IMR-90 (cell line): ENCODE results near the gene LLCFC1. TPM values are rescaled to one million over a fixed set of nuclear protein-coding genes. Genes with fewer than 3 reads are reported as not detected.

Experiments
- ATAC-seq: fragments of 200-7000 bp; cut with Tn5 transposase; 2 replicates; pipeline ENCODE4 v1.9.1; 2020; ENCODE audit warnings: low read depth, mild to moderate bottlenecking, moderate library complexity
- BruUV-seq: library from RNA; stranded (reverse); fragments of 400-500 nt; replicated peaks from 2 replicates; lab custom pipeline; 2021; lab: Mats Ljungman, UMichigan
- CTCF ChIA-PET: fragments of 300-600 bp; formaldehyde crosslinking; extraction: SDS; loops from one replicate; lab custom pipeline; 2021; ENCODE audit warnings: antibody characterized with exemption; lab: Yijun Ruan, JAX
- POLR2A ChIA-PET: fragments of 300-600 bp; sonication (Branson Sonifier 250); formaldehyde crosslinking; loops from one replicate; lab custom pipeline; 2022; ENCODE audit warnings: antibody characterized with exemption; ENCODE audit not compliant: unreplicated experiment; lab: Charles Lee
- DNase-seq: peaks from one replicate; pipeline ENCODE4 v3.0.0; 2013
- H2AFZ ChIP-seq: replicated peaks from 2 replicates; pipeline ENCODE3; 2013; ENCODE audit warnings: low read length, mild to moderate bottlenecking; ENCODE audit not compliant: poor library complexity
- H2AK5ac ChIP-seq: 2 replicates; pipeline ENCODE4 v1.6.1; 2013; ENCODE audit warnings: low read depth, low read length, inconsistent platforms
- H2AK9ac ChIP-seq: replicated peaks from 2 replicates; pipeline ENCODE3; 2013; ENCODE audit warnings: mild to moderate bottlenecking, low read depth, low read length, moderate library complexity; ENCODE audit not compliant: poor library complexity
- H2BK120ac ChIP-seq: 2 replicates; pipeline ENCODE4 v1.6.1; 2013; ENCODE audit warnings: low read depth, low read length, inconsistent platforms
- H2BK15ac ChIP-seq: 3 replicates; pipeline ENCODE4 v1.6.1; 2013; ENCODE audit warnings: low read depth, low read length, inconsistent platforms
- H2BK20ac ChIP-seq: 2 replicates; pipeline ENCODE4 v1.6.1; 2013; ENCODE audit warnings: low read depth, mild to moderate bottlenecking, inconsistent platforms, low read length, moderate library complexity
- H2BK5ac ChIP-seq: 2 replicates; pipeline ENCODE4 v1.6.1; 2013; ENCODE audit warnings: mild to moderate bottlenecking, low read depth, low read length, inconsistent platforms; ENCODE audit not compliant: poor library complexity, severe bottlenecking
- H3K14ac ChIP-seq: replicated peaks from 2 replicates; pipeline ENCODE4 v1.6.1; 2013; ENCODE audit warnings: low read depth, low read length, inconsistent platforms
- H3K18ac ChIP-seq: 2 replicates; pipeline ENCODE4 v1.6.1; 2013; ENCODE audit warnings: low read depth, low read length, control low read depth
- H3K23ac ChIP-seq: 2 replicates; pipeline ENCODE4 v1.6.1; 2013; ENCODE audit warnings: low read depth, low read length, inconsistent platforms
- H3K27ac ChIP-seq: 2 replicates; pipeline ENCODE4 v1.5.1; 2013; ENCODE audit warnings: mild to moderate bottlenecking, control low read depth, low read length; ENCODE audit not compliant: insufficient read depth
- H3K27me3 ChIP-seq: 2 replicates; pipeline ENCODE4 v1.6.1; 2013; ENCODE audit warnings: low read length; ENCODE audit not compliant: control insufficient read depth, insufficient read depth
- H3K36me3 ChIP-seq: 2 replicates; pipeline ENCODE4 v1.6.1; 2013; ENCODE audit warnings: low read length, mixed read lengths; ENCODE audit not compliant: control insufficient read depth, insufficient read depth
- H3K4ac ChIP-seq: 2 replicates; pipeline ENCODE4 v1.6.1; 2013; ENCODE audit warnings: low read depth, low read length, inconsistent platforms
- H3K4me1 ChIP-seq: 2 replicates; pipeline ENCODE4 v1.6.1; 2013; ENCODE audit warnings: low read length, mixed read lengths; ENCODE audit not compliant: control insufficient read depth, insufficient read depth
- H3K4me2 ChIP-seq: 2 replicates; pipeline ENCODE4 v1.6.1; 2013; ENCODE audit warnings: low read depth, mild to moderate bottlenecking, control low read depth, low read length, moderate library complexity
- H3K4me3 ChIP-seq: 2 replicates; pipeline ENCODE4 v1.5.1; 2013; ENCODE audit warnings: low read depth, mild to moderate bottlenecking, control low read depth, low read length, moderate library complexity; ENCODE audit not compliant: insufficient read depth
- H3K56ac ChIP-seq: 2 replicates; pipeline ENCODE4 v1.6.1; 2013; ENCODE audit warnings: low read length, inconsistent platforms; ENCODE audit not compliant: insufficient read depth; ENCODE audit errors: extremely low read depth
- H3K79me1 ChIP-seq, 2 experiments: 2 replicates each; pipeline ENCODE4 v1.6.1; 2013; ENCODE audit warnings: low read length in 2 of 2, inconsistent platforms in 1 of 2, low read depth in 1 of 2
- H3K9ac ChIP-seq: 2 replicates; pipeline ENCODE4 v1.6.1; 2013; ENCODE audit warnings: low read depth, low read length, control low read depth
- H3K9me1 ChIP-seq: 2 replicates; pipeline ENCODE4 v1.6.1; 2013; ENCODE audit warnings: low read length, inconsistent platforms; ENCODE audit not compliant: insufficient read depth
- H3K9me3 ChIP-seq: 2 replicates; pipeline ENCODE4 v1.6.1; 2013; ENCODE audit warnings: low read length; ENCODE audit not compliant: control insufficient read depth, insufficient read depth
- H4K20me1 ChIP-seq: 2 replicates; pipeline ENCODE4 v1.6.1; 2013; ENCODE audit warnings: low read length, inconsistent platforms; ENCODE audit not compliant: insufficient read depth
- H4K5ac ChIP-seq: 2 replicates; pipeline ENCODE4 v1.6.1; 2013; ENCODE audit warnings: mild to moderate bottlenecking, low read depth, low read length, control low read depth
- H4K8ac ChIP-seq, 2 experiments: 2 replicates each; pipeline ENCODE4 v1.6.1; 2013; ENCODE audit warnings: low read depth in 2 of 2, low read length in 2 of 2, control low read depth in 1 of 2, inconsistent platforms in 1 of 2
- H4K91ac ChIP-seq: 2 replicates; pipeline ENCODE4 v1.6.1; 2013; ENCODE audit warnings: low read depth, low read length, inconsistent platforms; ENCODE audit not compliant: insufficient read depth
- CTCF ChIP-seq: conservative IDR thresholded peaks from 2 replicates; pipeline ENCODE4 v1.5.1; 2012; ENCODE audit warnings: mild to moderate bottlenecking, low read depth, low read length, improper control_type of control experiment
- ELK1 ChIP-seq: fragments of 150-350 bp; IDR thresholded peaks from 2 replicates; pipeline ENCODE4 v1.6.1; 2016; ENCODE audit warnings: low read depth, mild to moderate bottlenecking, low read length, moderate library complexity, borderline replicate concordance
- MAFK ChIP-seq: IDR thresholded peaks from 2 replicates; pipeline ENCODE4 v1.6.1; 2012; ENCODE audit warnings: low read depth, low read length, improper control_type of control experiment
- POLR2A ChIP-seq: IDR thresholded peaks from 2 replicates; pipeline ENCODE4 v1.6.1; 2012; ENCODE audit warnings: mild to moderate bottlenecking, low read depth, low read length
- RAD21 ChIP-seq: IDR thresholded peaks from 2 replicates; pipeline ENCODE4 v1.6.1; 2012; ENCODE audit warnings: low read length, improper control_type of control experiment
- RCOR1 ChIP-seq: IDR thresholded peaks from 2 replicates; pipeline ENCODE4 v1.6.1; 2012; ENCODE audit warnings: mild to moderate bottlenecking, low read length, improper control_type of control experiment; ENCODE audit not compliant: insufficient replicate concordance
- RFX5 ChIP-seq: IDR thresholded peaks from 2 replicates; pipeline ENCODE4 v1.8.0; 2012; ENCODE audit warnings: low read depth, mild to moderate bottlenecking, low read length, moderate library complexity
- WGBS, 2 experiments: methylation state at CpG; one replicate each; pipeline versions ENCODE4 v1.1.5 to v1.1.7; 2013; ENCODE audit warnings: missing lambda C conversion rate in 2 of 2; ENCODE audit not compliant: insufficient read length in 1 of 2; ENCODE audit errors: extremely low coverage in 2 of 2; 5-methylcytosine and 5-hydroxymethylcytosine counted together
- dilution Hi-C: fragments of 300-500 bp; cut with HindIII; formaldehyde crosslinking; loops from one replicate; pipeline ENCODE4 v1.14.3; 2018; ENCODE audit warnings: low sequenced_read_pairs; ENCODE audit not compliant: unreplicated experiment
- in situ Hi-C: fragments of 300-500 bp; cut with MboI; formaldehyde crosslinking; loops from 3 replicates; pipeline ENCODE4 v1.14.3; 2019; ENCODE audit warnings: low sequenced_read_pairs, inconsistent platforms, mixed read lengths
- intact Hi-C: fragments of 100-400 bp; cut with micrococcal nuclease; formaldehyde crosslinking; loops from 2 replicates; pipeline ENCODE4 v1.10.0; 2022
- polyA plus RNA-seq, 3 experiments: library from polyadenylated mRNA; depleted of rRNA; stranded (reverse); fragments of >200 nt; gene quantifications; 2 replicates each; pipeline ENCODE4 v1.2.3, GENCODE V29; 2012; ENCODE audit warnings: low replicate concordance in 1 of 3
- total RNA-seq: library from RNA; depleted of rRNA; stranded (reverse); fragments of >200 nt; gene quantifications from 2 replicates; pipeline ENCODE4 v1.2.3, GENCODE V29; 2012

The LLCFC1 gene
- total and polyA plus RNA-seq, 2 of the 4 experiments (the other 2 are of a cell fraction): not detected

GRCh38 chr7:142908921-142909890 lies 30.1 kb upstream of the LLCFC1 start (continued):
- TF ChIP-seq ELK1: no peak

- Histone ChIP-seq H3K18ac (no peak overlapping the region), H2BK15ac (no peak overlapping the region), H3K9me3 (peaks cover 6% of the 10 kb centered on the region), H3K9ac (no peak overlapping the region), H2BK20ac (no peak overlapping the region), H3K56ac (no peak overlapping the region), H4K91ac (no peak overlapping the region), H2AK9ac (no peak overlapping the region), H3K4me2 (no peak overlapping the region), H2BK120ac (no peak overlapping the region), H3K36me3 (no peaks in the 10 kb centered on the region), H2AFZ (no peak overlapping the region), H2AK5ac (no peak overlapping the region), H3K14ac (no peak overlapping the region), H3K27ac (no peak overlapping the region), H3K4ac (no peak overlapping the region), H4K5ac (no peak overlapping the region), H3K4me1 (no peaks in the 10 kb centered on the region), H4K20me1 (no peaks in the 10 kb centered on the region), H3K79me1 (no peaks in the 10 kb centered on the region), H3K9me1 (no peaks in the 10 kb centered on the region), H4K8ac (no peak overlapping the region), H3K27me3 (no peaks in the 10 kb centered on the region), H3K23ac (no peak overlapping the region), H3K4me3 (no peak overlapping the region), H2BK5ac (no peak overlapping the region)
- ChIA-PET CTCF (no interaction called here), POLR2A (no interaction called here)
- TF ChIP-seq POLR2A (no peak), MAFK (no peak), RAD21 (no peak), RFX5 (no peak), RCOR1 (no peak), CTCF (no peak)
- in situ Hi-C loops: no loop called here
- dilution Hi-C loops: no loop called here
- intact Hi-C loops: no loop called here
- DNase-seq (no peak), ATAC-seq (no peak)
- no CpG with 5 or more reads among the region's 2 CpGs for WGBS, 2 experiments
- BruUV-seq: no TSS peak
Measured at GRCh38 chr7:142910031-142910433, 29.3 kb upstream of the LLCFC1 start.
